Measurements from ENCODE around the gene CDKN3.

GRCh38 chr14:54450535-54450934 is 53.7 kb downstream of the CDKN3 start:
- TF ChIP-seq POLR2AphosphoS5 (IDR thresholded peaks at IDR 0.05; ENCODE audit: low read depth, low read length) (no peak), POLR2A (IDR thresholded peaks at IDR 0.05; ENCODE audit: low read depth, low read length) (no peak)

All from GM12891 (cell line).